GM12801 (cell line): ENCODE data around the gene PITPNC1.

Experiments
- TF ChIP-seq, protein P1 (sequence below): IDR thresholded peaks from one replicate; pipeline ENCODE4 v1.5.1; 2011; ENCODE audit warnings: control low read depth; ENCODE audit not compliant: insufficient read length; ENCODE audit errors: extremely low read depth

Gene PITPNC1

DNA sequence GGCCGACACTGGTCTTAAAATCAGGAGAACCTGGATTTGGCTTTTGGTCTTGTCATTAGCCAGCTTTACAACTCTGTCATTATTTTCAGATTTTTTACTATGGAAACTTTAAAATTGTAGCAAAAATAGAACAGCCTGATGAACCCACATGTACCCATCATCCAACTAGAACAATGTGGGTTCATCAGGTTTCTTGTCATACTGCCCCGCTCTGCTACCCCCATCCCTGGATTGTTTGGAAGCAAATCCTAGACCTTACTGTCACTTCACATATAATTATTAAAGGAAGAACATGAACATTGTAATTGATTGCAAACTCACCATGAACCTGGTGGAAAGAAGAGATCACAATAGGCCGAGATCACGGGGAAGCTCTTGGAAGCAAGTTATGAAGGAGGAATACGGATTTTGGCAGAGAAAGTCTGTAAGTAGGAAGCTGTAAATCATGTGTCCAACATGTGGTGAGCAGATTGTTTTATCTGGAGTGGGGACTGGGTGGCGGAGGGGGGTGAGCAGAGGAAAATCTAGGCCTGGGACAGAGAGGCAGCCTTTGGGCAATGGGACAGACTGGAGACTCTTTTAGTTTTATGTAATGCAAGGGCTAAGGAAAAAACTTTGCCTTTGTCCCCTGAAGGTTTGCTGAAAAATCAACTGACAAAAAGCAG is 67.0 kb downstream of the PITPNC1 start:
- TF ChIP-seq, protein P1, sequence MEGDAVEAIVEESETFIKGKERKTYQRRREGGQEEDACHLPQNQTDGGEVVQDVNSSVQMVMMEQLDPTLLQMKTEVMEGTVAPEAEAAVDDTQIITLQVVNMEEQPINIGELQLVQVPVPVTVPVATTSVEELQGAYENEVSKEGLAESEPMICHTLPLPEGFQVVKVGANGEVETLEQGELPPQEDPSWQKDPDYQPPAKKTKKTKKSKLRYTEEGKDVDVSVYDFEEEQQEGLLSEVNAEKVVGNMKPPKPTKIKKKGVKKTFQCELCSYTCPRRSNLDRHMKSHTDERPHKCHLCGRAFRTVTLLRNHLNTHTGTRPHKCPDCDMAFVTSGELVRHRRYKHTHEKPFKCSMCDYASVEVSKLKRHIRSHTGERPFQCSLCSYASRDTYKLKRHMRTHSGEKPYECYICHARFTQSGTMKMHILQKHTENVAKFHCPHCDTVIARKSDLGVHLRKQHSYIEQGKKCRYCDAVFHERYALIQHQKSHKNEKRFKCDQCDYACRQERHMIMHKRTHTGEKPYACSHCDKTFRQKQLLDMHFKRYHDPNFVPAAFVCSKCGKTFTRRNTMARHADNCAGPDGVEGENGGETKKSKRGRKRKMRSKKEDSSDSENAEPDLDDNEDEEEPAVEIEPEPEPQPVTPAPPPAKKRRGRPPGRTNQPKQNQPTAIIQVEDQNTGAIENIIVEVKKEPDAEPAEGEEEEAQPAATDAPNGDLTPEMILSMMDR, result no peak

DNA sequence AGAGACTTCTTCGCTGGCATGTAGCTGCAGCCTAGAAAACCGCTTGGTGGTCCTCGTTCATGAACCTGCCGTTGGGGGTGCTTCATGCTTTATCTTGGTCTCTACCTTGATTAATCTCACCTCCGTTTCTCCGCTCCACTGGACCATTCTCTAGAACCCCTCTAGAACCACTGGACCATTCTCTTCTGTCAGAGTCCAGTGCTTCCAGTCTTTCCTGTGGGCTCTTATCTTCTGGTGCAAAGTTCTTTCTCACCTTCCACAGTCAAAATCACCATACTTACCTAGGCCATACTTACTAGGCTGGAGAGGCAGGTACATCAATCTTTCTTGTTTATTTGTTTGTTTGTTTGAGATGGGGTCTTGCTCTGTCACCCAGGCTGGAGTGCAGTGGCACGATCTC is 71.4 kb downstream of the PITPNC1 start:
- TF ChIP-seq, protein P1, result no peak

DNA sequence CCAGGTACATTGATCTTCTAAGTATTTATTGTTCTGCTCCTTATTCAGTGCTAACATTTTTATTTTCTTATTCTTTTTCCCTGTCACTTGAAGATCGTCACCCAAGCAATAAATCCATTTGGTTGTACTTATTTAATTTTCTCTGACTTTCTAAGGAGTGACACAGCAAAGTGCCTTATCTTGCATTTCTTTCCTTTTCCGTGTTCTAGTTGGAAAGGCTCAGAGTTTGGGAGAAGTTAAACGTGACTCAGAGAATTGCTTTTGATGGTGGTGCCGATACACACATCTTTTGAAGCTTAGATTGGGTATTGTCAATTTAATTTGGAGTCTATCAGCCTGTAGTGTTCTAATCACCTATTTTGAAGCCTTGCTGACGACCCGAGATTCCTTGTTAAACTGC is 72.0 kb downstream of the PITPNC1 start:
- TF ChIP-seq, protein P1, result no peak

DNA sequence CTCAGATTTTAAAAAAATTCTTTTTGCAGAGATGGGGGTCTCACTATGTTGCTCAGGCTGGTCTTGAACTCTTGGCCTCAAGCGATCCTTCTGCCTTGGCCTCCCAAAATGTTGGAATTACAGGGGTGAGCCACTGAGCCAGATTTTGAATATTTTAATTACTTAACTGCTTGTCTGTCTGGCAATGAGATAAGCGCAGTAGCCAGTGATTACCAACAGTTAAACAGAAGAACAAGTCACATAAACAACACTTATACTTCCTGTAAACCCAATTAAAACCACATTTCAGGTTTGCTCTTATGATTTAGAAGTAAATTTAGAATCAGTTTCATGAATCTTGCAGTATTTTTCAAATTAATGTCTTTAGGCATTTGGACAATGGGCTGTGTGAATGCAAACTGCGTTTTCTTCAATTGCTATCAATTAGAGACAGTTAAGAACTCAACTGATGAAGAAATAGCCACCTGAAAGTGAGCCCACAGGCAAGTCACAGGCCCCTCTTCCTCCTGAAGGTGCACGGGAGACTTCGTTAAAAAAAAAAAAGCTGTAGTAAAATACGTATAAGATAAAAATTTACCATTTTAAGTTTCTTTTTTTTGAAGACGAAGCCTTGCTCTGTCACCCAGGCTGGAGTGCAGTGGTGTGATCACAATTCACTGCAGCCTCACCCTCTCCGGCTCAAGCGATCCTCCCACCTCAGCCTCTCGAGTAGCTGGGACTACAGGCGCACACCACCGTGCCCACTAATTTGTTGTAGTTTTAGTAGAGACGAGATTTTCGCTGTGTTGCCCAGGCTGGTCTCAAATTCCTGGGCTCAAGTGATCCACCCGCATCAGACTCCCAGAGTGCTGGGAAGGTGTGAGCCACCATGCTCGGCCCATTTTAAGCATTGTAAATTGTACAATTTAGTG is 73.0 kb downstream of the PITPNC1 start:
- TF ChIP-seq, protein P1, result no peak

DNA sequence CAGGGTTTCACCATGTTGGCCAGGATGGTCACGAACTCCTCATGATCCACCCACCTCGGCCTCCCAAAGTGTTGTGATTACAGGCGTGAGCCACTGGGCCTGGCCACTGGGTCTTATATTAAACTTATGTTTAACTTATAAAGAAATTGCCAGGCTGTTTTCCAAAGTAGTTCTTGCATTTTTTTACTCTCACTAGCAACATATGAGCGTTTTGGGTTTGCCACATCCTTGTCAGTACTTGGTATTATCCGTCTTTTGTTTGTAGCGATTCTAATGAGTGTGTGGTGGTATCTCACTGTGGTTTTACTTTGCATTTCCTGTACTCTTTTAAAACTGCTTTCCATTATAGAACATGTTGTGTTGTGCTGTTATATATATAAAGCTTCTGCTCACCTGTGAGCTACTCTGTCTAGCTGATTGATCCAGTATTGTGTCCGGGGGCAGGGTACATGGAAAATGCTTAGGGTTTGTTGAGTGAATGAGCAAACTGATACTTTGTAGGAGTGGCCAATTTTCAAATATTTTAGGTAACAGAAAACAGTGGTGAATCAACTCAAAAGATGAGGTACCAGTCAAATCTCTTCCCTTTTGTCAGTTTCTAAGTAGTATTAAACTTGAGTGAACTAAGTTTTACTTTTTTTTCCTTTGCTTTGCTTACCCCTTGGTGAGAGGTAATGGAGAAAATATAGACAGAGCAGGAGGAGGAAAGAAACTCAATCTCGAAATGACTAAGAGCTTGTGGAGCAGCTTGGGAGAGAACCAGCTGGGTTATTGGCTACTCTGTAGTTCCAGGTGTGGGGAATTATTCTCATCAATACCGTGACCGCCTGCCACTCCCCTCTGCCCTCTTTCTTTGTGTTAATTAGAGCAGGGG is 75.8 kb downstream of the PITPNC1 start:
- TF ChIP-seq, protein P1, result no peak

DNA sequence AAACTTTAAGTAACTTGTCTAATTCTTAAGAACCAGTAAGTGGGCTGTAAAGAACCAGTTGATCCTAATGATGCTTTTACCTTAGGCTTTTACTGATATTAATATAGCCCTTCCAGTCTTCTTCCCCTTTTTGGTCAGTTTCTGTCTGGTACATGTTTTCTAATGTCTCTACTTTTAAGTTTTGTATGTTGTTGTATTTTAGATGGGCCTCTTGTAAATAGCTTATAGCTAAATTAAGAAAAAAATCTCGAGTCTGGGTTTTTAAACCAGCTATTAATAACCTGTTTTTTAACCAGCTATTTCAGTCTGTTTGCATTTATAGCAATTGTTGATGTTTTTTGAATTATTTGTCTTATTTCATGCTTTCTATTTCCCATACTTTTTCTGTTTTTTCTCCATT is 79.0 kb downstream of the PITPNC1 start:
- TF ChIP-seq, protein P1, result no peak

DNA sequence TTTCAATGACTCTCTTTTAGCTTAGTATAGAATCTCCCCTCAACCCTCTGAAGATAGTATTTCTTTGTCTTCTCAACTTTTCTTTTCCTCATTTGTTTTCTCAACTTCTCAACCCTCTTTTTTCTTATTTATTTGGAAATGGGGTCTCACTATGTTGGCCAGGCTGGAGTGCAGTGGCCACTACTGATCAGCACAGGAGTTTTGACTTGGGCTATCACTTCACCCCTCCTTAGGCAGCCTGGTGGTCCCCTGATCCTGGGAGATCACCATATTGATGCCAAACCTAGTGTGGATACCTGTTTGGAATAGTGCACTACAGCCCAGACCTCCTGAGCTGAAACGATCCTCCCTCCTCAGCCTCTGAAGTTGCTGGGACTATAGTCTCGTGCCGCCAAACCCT is 79.8 kb downstream of the PITPNC1 start:
- TF ChIP-seq, protein P1, result no peak
